GM23338 (cell line): ENCODE data around the gene NCL. TPM values are rescaled to one million over a fixed set of nuclear protein-coding genes. Genes with fewer than 3 reads are reported as not detected.

Experiments
- ATAC-seq: fragments of 200-7000 bp; cut with Tn5 transposase; 3 replicates; pipeline ENCODE4 v1.9.1; 2020
- DNase-seq: peaks from one replicate; pipeline ENCODE4 v3.0.0-alpha.2; 2015; ENCODE audit warnings: low spot score
- H2AFZ ChIP-seq: fragments of 200-600 bp; sonication (generic); 2 replicates; pipeline ENCODE4 v1.8.0; 2016; ENCODE audit warnings: antibody characterized with exemption, mild to moderate bottlenecking, moderate library complexity
- H3F3A ChIP-seq: fragments of 200-600 bp; sonication (generic); replicated peaks from 2 replicates; pipeline ENCODE4 v1.8.0; 2017; ENCODE audit warnings: antibody characterized with exemption, mixed run types, low read depth
- H3K27ac ChIP-seq: fragments of 200-600 bp; sonication (generic); 2 replicates; pipeline ENCODE4 v1.6.1; 2016; ENCODE audit warnings: low read depth
- H3K27me3 ChIP-seq: fragments of 200-600 bp; sonication (generic); 2 replicates; pipeline ENCODE4 v1.8.0; 2016; ENCODE audit warnings: mild to moderate bottlenecking, mixed run types, moderate library complexity; ENCODE audit not compliant: insufficient read depth
- H3K36me3 ChIP-seq: fragments of 200-600 bp; sonication (generic); 2 replicates; pipeline ENCODE4 v1.8.0; 2016; ENCODE audit warnings: mild to moderate bottlenecking; ENCODE audit not compliant: insufficient read depth
- H3K4me1 ChIP-seq: fragments of 200-600 bp; sonication (generic); 2 replicates; pipeline ENCODE4 v1.8.0; 2016; ENCODE audit warnings: mild to moderate bottlenecking, moderate library complexity; ENCODE audit not compliant: insufficient read depth
- H3K4me2 ChIP-seq: fragments of 200-600 bp; sonication (generic); 2 replicates; pipeline ENCODE4 v1.7.1; 2017; ENCODE audit warnings: mixed run types
- H3K4me3 ChIP-seq: fragments of 200-600 bp; sonication (generic); 2 replicates; pipeline ENCODE4 v1.6.1; 2016; ENCODE audit warnings: mixed run types
- H3K79me2 ChIP-seq: fragments of 200-600 bp; sonication (generic); replicated peaks from 2 replicates; pipeline ENCODE4 v1.8.0; 2017; ENCODE audit warnings: mild to moderate bottlenecking; ENCODE audit not compliant: insufficient read depth
- H3K9me2 ChIP-seq: fragments of 200-600 bp; sonication (generic); 2 replicates; pipeline ENCODE4 v1.8.0; 2017; ENCODE audit not compliant: insufficient read depth
- H4K20me1 ChIP-seq: fragments of 200-600 bp; sonication (generic); replicated peaks from 2 replicates; pipeline ENCODE4 v1.8.0; 2017; ENCODE audit warnings: mild to moderate bottlenecking; ENCODE audit not compliant: insufficient read depth
- H3K27ac Mint-ChIP-seq: 2 replicates; pipeline ENCODE4 v1.8.0; 2020; ENCODE audit warnings: inconsistent platforms, mild to moderate bottlenecking, moderate library complexity, mixed read lengths
- H3K27me3 Mint-ChIP-seq: 3 replicates; pipeline ENCODE4 v1.8.0; 2022; ENCODE audit warnings: low read depth, mild to moderate bottlenecking, moderate library complexity, mixed read lengths, inconsistent platforms; ENCODE audit not compliant: insufficient read depth, poor library complexity
- H3K36me3 Mint-ChIP-seq: 3 replicates; pipeline ENCODE4 v1.8.0; 2021; ENCODE audit warnings: low read depth, mild to moderate bottlenecking, inconsistent platforms, moderate library complexity, mixed read lengths
- H3K4me1 Mint-ChIP-seq: 3 replicates; pipeline ENCODE4 v1.8.0; 2020; ENCODE audit warnings: mild to moderate bottlenecking, inconsistent platforms, mixed read lengths
- H3K4me3 Mint-ChIP-seq: 3 replicates; pipeline ENCODE4 v1.8.0; 2021; ENCODE audit warnings: moderate library complexity, mild to moderate bottlenecking, inconsistent platforms, mixed read lengths
- H3K9me3 Mint-ChIP-seq: 3 replicates; pipeline ENCODE4 v1.8.0; 2020; ENCODE audit warnings: moderate library complexity, mild to moderate bottlenecking, inconsistent platforms, mixed read lengths
- CREB1 ChIP-seq: fragments of 250-450 bp; sonication (Bioruptor Pico); IDR thresholded peaks from 2 replicates; pipeline ENCODE4 v1.5.0; 2020; ENCODE audit warnings: low read depth, mild to moderate bottlenecking, moderate library complexity
- EZH2 ChIP-seq: fragments of 200-600 bp; sonication (generic); IDR thresholded peaks from one replicate; pipeline ENCODE4 v1.8.0; 2017; ENCODE audit warnings: antibody characterized with exemption, mild to moderate bottlenecking, low read depth; ENCODE audit not compliant: unreplicated experiment
- EZH2phosphoT487 ChIP-seq: fragments of 200-600 bp; sonication (generic); IDR thresholded peaks from one replicate; pipeline ENCODE4 v1.8.1; 2018; ENCODE audit warnings: antibody characterized with exemption; ENCODE audit not compliant: unreplicated experiment
- JUNB ChIP-seq: IDR thresholded peaks from one replicate; pipeline ENCODE4 v1.6.1; 2016; ENCODE audit warnings: antibody characterized with exemption; ENCODE audit not compliant: unreplicated experiment
- NANOG ChIP-seq: IDR thresholded peaks from 2 replicates; pipeline ENCODE4 v1.6.1; 2016; ENCODE audit warnings: antibody characterized with exemption, borderline replicate concordance
- POLR2AphosphoS5 ChIP-seq: IDR thresholded peaks from 2 replicates; pipeline ENCODE4 v1.6.1; 2016; ENCODE audit warnings: antibody characterized with exemption, low read depth
- STAT1 ChIP-seq: IDR thresholded peaks from one replicate; pipeline ENCODE4 v1.6.1; 2016; ENCODE audit warnings: antibody characterized with exemption; ENCODE audit not compliant: unreplicated experiment
- ZNF114 ChIP-seq: fragments of 250-450 bp; sonication (Bioruptor Pico); IDR thresholded peaks from 2 replicates; pipeline ENCODE4 v1.5.0; 2020; ENCODE audit warnings: mild to moderate bottlenecking, moderate library complexity
- ZNF331 ChIP-seq: fragments of 250-450 bp; sonication (Bioruptor Pico); IDR thresholded peaks from 2 replicates; pipeline ENCODE4 v1.5.0; 2020; ENCODE audit warnings: low read depth, mild to moderate bottlenecking, moderate library complexity
- long read RNA-seq: library from polyadenylated mRNA; unstranded; transcript quantifications from one replicate; pipeline ENCODE4 v2.0.0, GENCODE V29; 2020; ENCODE audit not compliant: unreplicated experiment
- polyA plus RNA-seq: library from polyadenylated mRNA; unstranded; fragments of >200 nt; fragmentation: Nextera tagmentation; extraction: Ambion mirVana; gene quantifications from 2 replicates; pipeline ENCODE4 v1.2.1, GENCODE V29; 2016
- total RNA-seq: library from RNA; depleted of rRNA; stranded (reverse); fragments of >200 nt; shearing (Covaris generic); gene quantifications from 2 replicates; pipeline ENCODE4 v1.2.3, GENCODE V29; 2014; rRNA removed
- TF ChIP-seq, protein P1 (sequence below): fragments of 250-450 bp; sonication (Bioruptor Pico); IDR thresholded peaks from 2 replicates; pipeline ENCODE4 v1.5.0; 2020; ENCODE audit warnings: mild to moderate bottlenecking, moderate library complexity
- TF ChIP-seq, protein P2 (sequence below): IDR thresholded peaks from 2 replicates; pipeline ENCODE4 v1.6.1; 2016; ENCODE audit warnings: antibody characterized with exemption
- TF ChIP-seq, protein P3 (sequence below): IDR thresholded peaks from one replicate; pipeline ENCODE4 v1.6.1; 2018; ENCODE audit warnings: antibody characterized with exemption; ENCODE audit not compliant: unreplicated experiment

The NCL gene, protein sequence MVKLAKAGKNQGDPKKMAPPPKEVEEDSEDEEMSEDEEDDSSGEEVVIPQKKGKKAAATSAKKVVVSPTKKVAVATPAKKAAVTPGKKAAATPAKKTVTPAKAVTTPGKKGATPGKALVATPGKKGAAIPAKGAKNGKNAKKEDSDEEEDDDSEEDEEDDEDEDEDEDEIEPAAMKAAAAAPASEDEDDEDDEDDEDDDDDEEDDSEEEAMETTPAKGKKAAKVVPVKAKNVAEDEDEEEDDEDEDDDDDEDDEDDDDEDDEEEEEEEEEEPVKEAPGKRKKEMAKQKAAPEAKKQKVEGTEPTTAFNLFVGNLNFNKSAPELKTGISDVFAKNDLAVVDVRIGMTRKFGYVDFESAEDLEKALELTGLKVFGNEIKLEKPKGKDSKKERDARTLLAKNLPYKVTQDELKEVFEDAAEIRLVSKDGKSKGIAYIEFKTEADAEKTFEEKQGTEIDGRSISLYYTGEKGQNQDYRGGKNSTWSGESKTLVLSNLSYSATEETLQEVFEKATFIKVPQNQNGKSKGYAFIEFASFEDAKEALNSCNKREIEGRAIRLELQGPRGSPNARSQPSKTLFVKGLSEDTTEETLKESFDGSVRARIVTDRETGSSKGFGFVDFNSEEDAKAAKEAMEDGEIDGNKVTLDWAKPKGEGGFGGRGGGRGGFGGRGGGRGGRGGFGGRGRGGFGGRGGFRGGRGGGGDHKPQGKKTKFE
- total RNA-seq (439 and 678 TPM in 2 replicates), polyA plus RNA-seq (2,192 and 2,269 TPM in 2 replicates)
- long read RNA-seq, full-length matches to known transcripts = 336 of 812 reads
- long read RNA-seq, partial matches to known transcripts = 455 of 812 reads
- long read RNA-seq, other reads (novel, unspliced or antisense) = 21 of 812 reads

DNA sequence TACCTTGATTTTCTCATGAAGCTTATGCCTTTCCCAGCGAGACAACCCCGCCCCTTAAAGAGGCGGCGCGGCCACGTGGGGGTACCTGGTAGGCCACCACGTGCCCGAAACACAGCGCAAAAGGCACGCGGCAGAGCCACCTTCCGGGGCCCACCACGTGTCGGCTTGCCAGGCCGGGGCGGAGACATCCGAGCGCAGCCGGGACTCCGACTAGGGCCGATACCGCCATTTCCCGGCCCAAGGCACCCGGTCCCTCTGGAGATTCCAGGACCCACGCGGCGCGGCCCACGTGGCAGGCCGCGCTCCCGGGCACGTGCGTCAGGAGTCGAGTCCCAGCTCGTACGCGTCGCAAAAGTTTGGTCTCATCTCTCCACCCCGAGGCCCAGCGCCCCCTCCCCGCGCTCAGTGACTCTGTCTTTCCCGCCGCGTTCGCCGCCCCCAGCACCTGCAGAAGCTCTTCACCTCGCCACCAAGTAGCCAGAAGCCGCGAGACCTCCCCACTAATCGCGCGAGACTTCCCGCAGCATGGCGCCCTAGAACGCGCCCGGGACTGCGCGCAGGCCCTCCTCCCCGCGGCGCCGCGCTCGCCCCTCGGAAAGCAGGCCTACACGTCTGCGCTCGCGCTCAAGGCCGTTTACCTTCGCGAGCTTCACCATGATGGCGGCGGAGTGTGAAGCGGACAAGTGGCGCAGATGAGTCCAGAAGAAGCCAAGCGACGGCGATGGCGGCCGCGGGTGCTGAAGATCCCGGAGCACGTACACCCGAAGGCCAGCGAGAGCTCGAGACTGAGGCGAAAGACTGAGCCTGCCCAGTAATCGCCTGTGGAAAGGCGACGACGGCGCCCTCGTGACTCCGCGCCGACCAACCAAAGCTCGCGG lies at the start of gene NCL:
TSS of gene NCL (minus strand) at position 787 of the 878 bp plus-strand sequence. CDS start at position 656, 131 bp downstream.
- Histone ChIP-seq H3K27me3 (no peaks in the 10 kb centered on the region), H3K4me2 (peak within 1 kb of the TSS; percentile 100), H3K4me1 (peaks cover 21% of the 10 kb centered on the region), H3K36me3 (peaks cover 45% of the 10 kb centered on the region), H3K27ac (peak within 1 kb of the TSS; percentile 99), H3K79me2 (peaks cover 71% of the 10 kb centered on the region), H2AFZ (peak within 1 kb of the TSS; percentile 69; the same call in 1 of the 2 replicates), H3K9me2 (no peaks in the 10 kb centered on the region), H3F3A (peaks cover 61% of the 10 kb centered on the region), H3K4me3 (peak within 1 kb of the TSS; percentile 99), H4K20me1 (peaks cover 49% of the 10 kb centered on the region)
- peaks cover 40% of the 10 kb centered on the region for H3K4me1 Mint-ChIP-seq
- H3K27me3 Mint-ChIP-seq = peaks cover 23% of the 10 kb centered on the region
- H3K36me3 Mint-ChIP-seq = peaks cover 54% of the 10 kb centered on the region
- peak within 1 kb of the TSS; percentile 100 for H3K27ac Mint-ChIP-seq
- peak within 1 kb of the TSS; percentile 96 for H3K4me3 Mint-ChIP-seq
- H3K9me3 Mint-ChIP-seq = peaks cover 9% of the 10 kb centered on the region; the same call in 2 of the 3 replicates
- DNase-seq = peak; percentile 81
- peak; percentile 90 for ATAC-seq
- TF ChIP-seq, protein P1, sequence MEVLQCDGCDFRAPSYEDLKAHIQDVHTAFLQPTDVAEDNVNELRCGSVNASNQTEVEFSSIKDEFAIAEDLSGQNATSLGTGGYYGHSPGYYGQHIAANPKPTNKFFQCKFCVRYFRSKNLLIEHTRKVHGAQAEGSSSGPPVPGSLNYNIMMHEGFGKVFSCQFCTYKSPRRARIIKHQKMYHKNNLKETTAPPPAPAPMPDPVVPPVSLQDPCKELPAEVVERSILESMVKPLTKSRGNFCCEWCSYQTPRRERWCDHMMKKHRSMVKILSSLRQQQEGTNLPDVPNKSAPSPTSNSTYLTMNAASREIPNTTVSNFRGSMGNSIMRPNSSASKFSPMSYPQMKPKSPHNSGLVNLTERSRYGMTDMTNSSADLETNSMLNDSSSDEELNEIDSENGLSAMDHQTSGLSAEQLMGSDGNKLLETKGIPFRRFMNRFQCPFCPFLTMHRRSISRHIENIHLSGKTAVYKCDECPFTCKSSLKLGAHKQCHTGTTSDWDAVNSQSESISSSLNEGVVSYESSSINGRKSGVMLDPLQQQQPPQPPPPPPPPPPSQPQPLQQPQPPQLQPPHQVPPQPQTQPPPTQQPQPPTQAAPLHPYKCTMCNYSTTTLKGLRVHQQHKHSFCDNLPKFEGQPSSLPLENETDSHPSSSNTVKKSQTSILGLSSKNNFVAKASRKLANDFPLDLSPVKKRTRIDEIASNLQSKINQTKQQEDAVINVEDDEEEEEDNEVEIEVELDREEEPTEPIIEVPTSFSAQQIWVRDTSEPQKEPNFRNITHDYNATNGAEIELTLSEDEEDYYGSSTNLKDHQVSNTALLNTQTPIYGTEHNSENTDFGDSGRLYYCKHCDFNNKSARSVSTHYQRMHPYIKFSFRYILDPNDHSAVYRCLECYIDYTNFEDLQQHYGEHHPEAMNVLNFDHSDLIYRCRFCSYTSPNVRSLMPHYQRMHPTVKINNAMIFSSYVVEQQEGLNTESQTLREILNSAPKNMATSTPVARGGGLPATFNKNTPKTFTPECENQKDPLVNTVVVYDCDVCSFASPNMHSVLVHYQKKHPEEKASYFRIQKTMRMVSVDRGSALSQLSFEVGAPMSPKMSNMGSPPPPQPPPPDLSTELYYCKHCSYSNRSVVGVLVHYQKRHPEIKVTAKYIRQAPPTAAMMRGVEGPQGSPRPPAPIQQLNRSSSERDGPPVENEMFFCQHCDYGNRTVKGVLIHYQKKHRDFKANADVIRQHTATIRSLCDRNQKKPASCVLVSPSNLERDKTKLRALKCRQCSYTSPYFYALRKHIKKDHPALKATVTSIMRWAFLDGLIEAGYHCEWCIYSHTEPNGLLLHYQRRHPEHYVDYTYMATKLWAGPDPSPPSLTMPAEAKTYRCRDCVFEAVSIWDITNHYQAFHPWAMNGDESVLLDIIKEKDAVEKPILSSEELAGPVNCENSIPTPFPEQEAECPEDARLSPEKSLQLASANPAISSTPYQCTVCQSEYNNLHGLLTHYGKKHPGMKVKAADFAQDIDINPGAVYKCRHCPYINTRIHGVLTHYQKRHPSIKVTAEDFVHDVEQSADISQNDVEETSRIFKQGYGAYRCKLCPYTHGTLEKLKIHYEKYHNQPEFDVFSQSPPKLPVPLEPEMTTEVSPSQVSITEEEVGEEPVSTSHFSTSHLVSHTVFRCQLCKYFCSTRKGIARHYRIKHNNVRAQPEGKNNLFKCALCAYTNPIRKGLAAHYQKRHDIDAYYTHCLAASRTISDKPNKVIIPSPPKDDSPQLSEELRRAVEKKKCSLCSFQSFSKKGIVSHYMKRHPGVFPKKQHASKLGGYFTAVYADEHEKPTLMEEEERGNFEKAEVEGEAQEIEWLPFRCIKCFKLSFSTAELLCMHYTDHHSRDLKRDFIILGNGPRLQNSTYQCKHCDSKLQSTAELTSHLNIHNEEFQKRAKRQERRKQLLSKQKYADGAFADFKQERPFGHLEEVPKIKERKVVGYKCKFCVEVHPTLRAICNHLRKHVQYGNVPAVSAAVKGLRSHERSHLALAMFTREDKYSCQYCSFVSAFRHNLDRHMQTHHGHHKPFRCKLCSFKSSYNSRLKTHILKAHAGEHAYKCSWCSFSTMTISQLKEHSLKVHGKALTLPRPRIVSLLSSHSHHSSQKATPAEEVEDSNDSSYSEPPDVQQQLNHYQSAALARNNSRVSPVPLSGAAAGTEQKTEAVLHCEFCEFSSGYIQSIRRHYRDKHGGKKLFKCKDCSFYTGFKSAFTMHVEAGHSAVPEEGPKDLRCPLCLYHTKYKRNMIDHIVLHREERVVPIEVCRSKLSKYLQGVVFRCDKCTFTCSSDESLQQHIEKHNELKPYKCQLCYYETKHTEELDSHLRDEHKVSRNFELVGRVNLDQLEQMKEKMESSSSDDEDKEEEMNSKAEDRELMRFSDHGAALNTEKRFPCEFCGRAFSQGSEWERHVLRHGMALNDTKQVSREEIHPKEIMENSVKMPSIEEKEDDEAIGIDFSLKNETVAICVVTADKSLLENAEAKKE (CRISPR knock-in tag) = no peak
- TF ChIP-seq EZH2phosphoT487 = no peak
- no peak for TF ChIP-seq STAT1
- TF ChIP-seq CREB1 (CRISPR knock-in tag) = peak; percentile 68
- no peak for TF ChIP-seq ZNF331 (CRISPR knock-in tag)
- peak; percentile 100 for TF ChIP-seq POLR2AphosphoS5
- TF ChIP-seq, protein P2, sequence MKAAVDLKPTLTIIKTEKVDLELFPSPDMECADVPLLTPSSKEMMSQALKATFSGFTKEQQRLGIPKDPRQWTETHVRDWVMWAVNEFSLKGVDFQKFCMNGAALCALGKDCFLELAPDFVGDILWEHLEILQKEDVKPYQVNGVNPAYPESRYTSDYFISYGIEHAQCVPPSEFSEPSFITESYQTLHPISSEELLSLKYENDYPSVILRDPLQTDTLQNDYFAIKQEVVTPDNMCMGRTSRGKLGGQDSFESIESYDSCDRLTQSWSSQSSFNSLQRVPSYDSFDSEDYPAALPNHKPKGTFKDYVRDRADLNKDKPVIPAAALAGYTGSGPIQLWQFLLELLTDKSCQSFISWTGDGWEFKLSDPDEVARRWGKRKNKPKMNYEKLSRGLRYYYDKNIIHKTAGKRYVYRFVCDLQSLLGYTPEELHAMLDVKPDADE = 0 out of 2 replicates have a peak, but pooled peaks have one; percentile 22
- TF ChIP-seq JUNB = no peak
- TF ChIP-seq EZH2 = no peak
- TF ChIP-seq ZNF114 = no peak
- TF ChIP-seq, protein P3, sequence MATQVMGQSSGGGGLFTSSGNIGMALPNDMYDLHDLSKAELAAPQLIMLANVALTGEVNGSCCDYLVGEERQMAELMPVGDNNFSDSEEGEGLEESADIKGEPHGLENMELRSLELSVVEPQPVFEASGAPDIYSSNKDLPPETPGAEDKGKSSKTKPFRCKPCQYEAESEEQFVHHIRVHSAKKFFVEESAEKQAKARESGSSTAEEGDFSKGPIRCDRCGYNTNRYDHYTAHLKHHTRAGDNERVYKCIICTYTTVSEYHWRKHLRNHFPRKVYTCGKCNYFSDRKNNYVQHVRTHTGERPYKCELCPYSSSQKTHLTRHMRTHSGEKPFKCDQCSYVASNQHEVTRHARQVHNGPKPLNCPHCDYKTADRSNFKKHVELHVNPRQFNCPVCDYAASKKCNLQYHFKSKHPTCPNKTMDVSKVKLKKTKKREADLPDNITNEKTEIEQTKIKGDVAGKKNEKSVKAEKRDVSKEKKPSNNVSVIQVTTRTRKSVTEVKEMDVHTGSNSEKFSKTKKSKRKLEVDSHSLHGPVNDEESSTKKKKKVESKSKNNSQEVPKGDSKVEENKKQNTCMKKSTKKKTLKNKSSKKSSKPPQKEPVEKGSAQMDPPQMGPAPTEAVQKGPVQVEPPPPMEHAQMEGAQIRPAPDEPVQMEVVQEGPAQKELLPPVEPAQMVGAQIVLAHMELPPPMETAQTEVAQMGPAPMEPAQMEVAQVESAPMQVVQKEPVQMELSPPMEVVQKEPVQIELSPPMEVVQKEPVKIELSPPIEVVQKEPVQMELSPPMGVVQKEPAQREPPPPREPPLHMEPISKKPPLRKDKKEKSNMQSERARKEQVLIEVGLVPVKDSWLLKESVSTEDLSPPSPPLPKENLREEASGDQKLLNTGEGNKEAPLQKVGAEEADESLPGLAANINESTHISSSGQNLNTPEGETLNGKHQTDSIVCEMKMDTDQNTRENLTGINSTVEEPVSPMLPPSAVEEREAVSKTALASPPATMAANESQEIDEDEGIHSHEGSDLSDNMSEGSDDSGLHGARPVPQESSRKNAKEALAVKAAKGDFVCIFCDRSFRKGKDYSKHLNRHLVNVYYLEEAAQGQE = peak; percentile 28
- TF ChIP-seq NANOG = no peak
